ENCODE data around the gene ACAP2. TPM values are rescaled to one million over a fixed set of nuclear protein-coding genes. Genes with fewer than 3 reads are reported as not detected.
"Not testable (repeated sequence)": the region's sequence is repeated elsewhere in the genome, so short reads cannot be mapped to it uniquely, and the experiment has no call there.

The ACAP2 gene
- total RNA-seq, 1 donor from 2014 or later = 60.3 TPM

DNA sequence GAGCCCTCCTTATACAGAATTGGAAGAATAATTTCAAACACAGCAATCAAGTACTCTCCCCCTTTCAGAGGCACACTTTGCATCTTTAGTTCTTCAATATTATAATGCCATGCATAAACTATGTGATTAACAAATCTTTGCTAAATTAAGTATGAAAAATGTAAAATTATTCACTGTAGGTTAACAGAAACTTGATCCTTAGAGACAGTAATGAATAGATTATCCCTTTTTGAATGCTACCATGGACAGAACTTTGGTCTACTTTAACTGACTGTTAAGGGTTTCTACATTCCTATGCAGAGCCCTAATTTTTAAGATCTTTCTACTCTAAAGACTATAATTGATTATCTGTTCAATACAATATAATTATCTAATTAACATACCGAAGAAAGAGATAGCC is 146.2 kb downstream of the ACAP2 start:
- intact Hi-C loops (cut with DNase I) = loop anchor here (10.0 kb wide), 1 partner anchor 218 kb away; no protein-coding TSS in a partner anchor
- no peak for TF ChIP-seq CTCF (IDR thresholded peaks at IDR 0.05)
- Histone ChIP-seq H3K9me3 (no peaks in the 10 kb centered on the region), H3K27me3 (no peaks in the 10 kb centered on the region), H3K36me3 (peaks cover 70% of the 10 kb centered on the region), H3K27ac (no peak overlapping the region), H3K4me3 (no peak overlapping the region), H3K4me1 (no peaks in the 10 kb centered on the region)
- no peak for DNase-seq
- ATAC-seq = no peak

- no peak overlapping the region for H3K27ac ChIP-seq
- H3K27me3 ChIP-seq = no peaks in the 10 kb centered on the region
- no peaks in the 10 kb centered on the region for H3K4me1 ChIP-seq
- DNase-seq = no peak
- ATAC-seq = no peak
- no peak for TF ChIP-seq CTCF (IDR thresholded peaks at IDR 0.05)
- no peaks in the 10 kb centered on the region for H3K9me3 ChIP-seq
- H3K4me3 ChIP-seq = no peak overlapping the region
- peaks cover 77% of the 10 kb centered on the region for H3K36me3 ChIP-seq
- intact Hi-C loops (cut with DNase I) = loop anchor here (10.0 kb wide), 1 partner anchor 224 kb away; no protein-coding TSS in a partner anchor
Observed at GRCh38 chr3:195291121-195291520, 151.7 kb downstream of the ACAP2 start.

DNA sequence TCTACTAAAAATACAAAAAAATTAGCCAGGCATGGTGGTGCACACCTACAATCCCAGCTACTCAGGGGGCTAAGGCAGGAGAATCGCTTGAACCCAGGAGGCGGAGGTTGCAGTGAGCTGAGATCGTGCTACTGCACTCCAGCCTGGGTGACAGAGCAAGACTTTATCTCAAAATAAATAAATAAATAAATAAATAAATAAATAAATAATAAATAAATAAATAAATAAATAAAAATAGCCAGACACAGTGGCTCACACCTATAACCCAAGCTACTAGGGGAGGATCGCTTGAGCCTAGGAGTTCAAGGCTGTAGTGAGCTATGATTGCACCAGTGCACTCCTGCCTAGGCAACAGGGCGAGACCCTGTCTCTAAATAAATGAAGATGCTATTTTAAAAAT is 152.2 kb downstream of the ACAP2 start:
- intact Hi-C loops (cut with DNase I) = loop anchor here (10.0 kb wide), 1 partner anchor 224 kb away; no protein-coding TSS in a partner anchor
- peaks cover 77% of the 10 kb centered on the region for H3K36me3 ChIP-seq
- ATAC-seq, H3K9me3 ChIP-seq, H3K4me3 ChIP-seq, DNase-seq, H3K4me1 ChIP-seq, H3K27me3 ChIP-seq, H3K27ac ChIP-seq: not testable (repeated sequence)

DNA sequence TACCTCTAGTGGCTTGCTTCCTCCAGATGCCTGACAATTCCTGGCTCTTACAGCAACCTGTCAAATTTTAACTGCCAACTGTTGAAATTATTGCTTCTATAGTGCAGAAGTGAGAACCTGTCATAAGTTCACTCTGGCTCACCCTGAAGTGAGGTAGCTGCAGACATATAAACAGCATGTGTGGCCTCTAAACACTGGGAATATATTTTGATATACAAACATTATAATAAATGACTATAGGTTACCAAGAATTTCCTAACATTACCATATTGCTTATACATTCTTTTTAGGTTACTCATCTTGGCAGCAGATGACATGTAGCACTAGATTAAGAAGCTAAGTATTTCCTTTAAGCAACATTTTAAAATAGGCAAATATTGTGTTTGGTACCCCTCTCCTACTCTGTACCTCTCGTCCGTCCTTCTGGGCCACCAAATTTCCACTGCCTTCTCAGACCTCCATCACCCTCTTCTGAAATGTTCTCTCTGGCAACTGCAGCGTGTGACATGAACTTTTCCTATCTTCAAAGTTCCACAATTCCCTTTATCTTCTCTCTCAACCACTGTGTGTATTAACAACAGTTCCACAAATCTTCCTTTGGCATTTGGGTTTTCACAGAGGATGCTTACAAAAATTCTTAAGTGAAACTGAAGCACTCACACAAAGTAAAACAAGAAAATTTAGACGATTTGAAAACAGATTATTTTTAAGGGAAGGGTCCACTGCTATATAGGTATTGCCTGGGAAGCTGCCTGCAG is 156.5 kb downstream of the ACAP2 start:
- no peak for TF ChIP-seq CTCF (IDR thresholded peaks at IDR 0.05)
- H3K9me3 ChIP-seq = no peaks in the 10 kb centered on the region
- no peak for ATAC-seq
- no peak overlapping the region for H3K4me3 ChIP-seq
- no peak overlapping the region for H3K27ac ChIP-seq
- H3K27me3 ChIP-seq = no peaks in the 10 kb centered on the region
- intact Hi-C loops (cut with DNase I) = no loop called here
- peaks cover 82% of the 10 kb centered on the region for H3K36me3 ChIP-seq
- no peaks in the 10 kb centered on the region for H3K4me1 ChIP-seq
- no peak for DNase-seq

- H3K27me3 ChIP-seq = no peaks in the 10 kb centered on the region
- H3K27ac ChIP-seq = no peak overlapping the region
- no peak for TF ChIP-seq CTCF (IDR thresholded peaks at IDR 0.05)
- intact Hi-C loops (cut with DNase I) = no loop called here
- ATAC-seq (no peak), DNase-seq (no peak)
- H3K36me3 ChIP-seq = peaks cover 77% of the 10 kb centered on the region
- H3K4me3 ChIP-seq = no peak overlapping the region
- no peaks in the 10 kb centered on the region for H3K9me3 ChIP-seq
- H3K4me1 ChIP-seq = no peaks in the 10 kb centered on the region
Observed at GRCh38 chr3:195285372-195285771, 157.4 kb downstream of the ACAP2 start.

GRCh38 chr3:195284842-195285241 is 158.0 kb downstream of the ACAP2 start:
- intact Hi-C loops (cut with DNase I) = no loop called here
- no peak for ATAC-seq
- Histone ChIP-seq H3K36me3 (peaks cover 72% of the 10 kb centered on the region), H3K9me3 (no peaks in the 10 kb centered on the region), H3K4me1 (no peaks in the 10 kb centered on the region), H3K27me3 (no peaks in the 10 kb centered on the region), H3K27ac (no peak overlapping the region), H3K4me3 (no peak overlapping the region)
- TF ChIP-seq CTCF (IDR thresholded peaks at IDR 0.05) = no peak
- no peak for DNase-seq
